Common myeloid progenitor, CD34-positive (primary cell): ENCODE data around the gene ANKRD13A.
"Not testable (repeated sequence)": the region's sequence is repeated elsewhere in the genome, so short reads cannot be mapped to it uniquely, and the experiment has no call there.

Experiments
- CTCF ChIA-PET: fragments of 350-600 bp; sonication (Branson Sonifier 250); formaldehyde crosslinking; loops from one replicate; lab custom pipeline; 2021; ENCODE audit warnings: antibody characterized with exemption; lab: Charles Lee
- POLR2A ChIA-PET: fragments of 350-600 bp; sonication (Branson Sonifier 250); formaldehyde crosslinking; loops from one replicate; lab custom pipeline; 2021; ENCODE audit warnings: antibody characterized with exemption; lab: Charles Lee
- DNase-seq, 3 donors: peaks; one replicate each; pipeline versions ENCODE4 v3.0.0 to v3.0.0-alpha.2; 2013
- H3K27ac ChIP-seq, 2 experiments: 1 replicate in 1 of 2; 2 replicates in 1 of 2; pipeline ENCODE4 v1.7.0; 2013; ENCODE audit warnings: inconsistent platforms in 2 of 2, low read length in 2 of 2, mild to moderate bottlenecking in 2 of 2, low read depth in 1 of 2, moderate library complexity in 1 of 2; ENCODE audit not compliant: severe bottlenecking in 2 of 2, insufficient read depth in 1 of 2, poor library complexity in 1 of 2
- H3K27me3 ChIP-seq, 5 experiments: replicated peaks in 2 of 5; 1 replicate in 3 of 5; 2 replicates in 2 of 5; pipeline versions ENCODE4 v1.6.1 to v1.7.0; 2013; ENCODE audit warnings: low read length in 4 of 5, mild to moderate bottlenecking in 2 of 5, moderate library complexity in 2 of 5, inconsistent platforms in 1 of 5; ENCODE audit not compliant: insufficient read depth in 5 of 5, control insufficient read depth in 4 of 5
- H3K36me3 ChIP-seq, 4 experiments: 1 replicate in 2 of 4; 2 replicates in 2 of 4; pipeline versions ENCODE4 v1.6.1 to v1.7.0; 2013; ENCODE audit warnings: low read length in 3 of 4, control low read depth in 1 of 4, mild to moderate bottlenecking in 1 of 4; ENCODE audit not compliant: control insufficient read depth in 4 of 4, insufficient read depth in 4 of 4
- H3K4me1 ChIP-seq, 4 experiments: 1 replicate in 3 of 4; 2 replicates in 1 of 4; pipeline versions ENCODE4 v1.6.1 to v1.7.1; 2013; ENCODE audit warnings: low read length in 3 of 4, mild to moderate bottlenecking in 3 of 4, control low read depth in 1 of 4, inconsistent platforms in 1 of 4, moderate library complexity in 1 of 4; ENCODE audit not compliant: control insufficient read depth in 4 of 4, insufficient read depth in 4 of 4; ENCODE audit errors: control extremely low read depth in 1 of 4
- H3K4me3 ChIP-seq, 7 experiments: 1 replicate in 4 of 7; 2 replicates in 3 of 7; pipeline versions ENCODE4 v1.5.1 to v1.7.0; 2013; ENCODE audit warnings: mild to moderate bottlenecking in 7 of 7, low read length in 6 of 7, moderate library complexity in 6 of 7, inconsistent platforms in 2 of 7, low read depth in 2 of 7, control low read depth in 1 of 7; ENCODE audit not compliant: insufficient read depth in 4 of 7, control insufficient read depth in 1 of 7; ENCODE audit errors: extremely low read depth in 1 of 7
- H3K9me3 ChIP-seq, 5 experiments: 1 replicate in 4 of 5; 2 replicates in 1 of 5; pipeline versions ENCODE4 v1.6.1 to v1.7.1; 2013; ENCODE audit warnings: low read length in 4 of 5, mild to moderate bottlenecking in 2 of 5, inconsistent platforms in 1 of 5, low read depth in 1 of 5, moderate library complexity in 1 of 5; ENCODE audit not compliant: control insufficient read depth in 4 of 5, insufficient read depth in 2 of 5; ENCODE audit errors: control extremely low read depth in 1 of 5
- WGBS: methylation state at CpG from one replicate; pipeline ENCODE4 v1.1.5; 2013; ENCODE audit not compliant: insufficient coverage; 5-methylcytosine and 5-hydroxymethylcytosine counted together

Gene ANKRD13A

GRCh38 chr12:110002676-110003515 lies 3.7 kb downstream of the ANKRD13A start:
- POLR2A ChIA-PET = interaction anchor here (0.6 to 0.7 kb wide), 2 partner anchors 16 to 76 kb away, joined by 5 read pairs; no protein-coding TSS in a partner anchor
- peaks cover 0 to 3% (median 0%) of the 10 kb centered on the region in 5 experiments for H3K9me3 ChIP-seq
- no peak overlapping the region for H3K4me3 ChIP-seq
- H3K27me3 ChIP-seq = no peaks in the 10 kb centered on the region
- DNase-seq = no peak
- peaks cover 0 to 20% (median 0%) of the 10 kb centered on the region in 4 experiments for H3K36me3 ChIP-seq
- WGBS = 100% methylated on average over 5 of the region's 8 CpGs
- CTCF ChIA-PET = interaction anchor here (0.7 to 1.7 kb wide), 4 partner anchors 10 to 99 kb away, joined by 3 to 4 read pairs (median 3); no protein-coding TSS in a partner anchor
- no peak overlapping the region for H3K27ac ChIP-seq
- peaks cover 13 to 40% (median 27%) of the 10 kb centered on the region in 4 experiments for H3K4me1 ChIP-seq

- no peak overlapping the region for H3K27ac ChIP-seq
- peaks cover 8 to 31% (median 18%) of the 10 kb centered on the region in 4 experiments for H3K4me1 ChIP-seq
- ChIA-PET CTCF (interaction anchor here (0.7 to 1.2 kb wide), 4 partner anchors 9 to 18 kb away, joined by 3 read pairs; no protein-coding TSS in a partner anchor), POLR2A (no interaction called here)
- no peaks in the 10 kb centered on the region for H3K27me3 ChIP-seq
- no peak for DNase-seq
- WGBS = 90% methylated on average over 2 of the region's 4 CpGs
- H3K36me3 ChIP-seq = peaks cover 0 to 20% (median 0%) of the 10 kb centered on the region in 4 experiments
- no peak overlapping the region for H3K4me3 ChIP-seq
- H3K9me3 ChIP-seq = peaks cover 0 to 3% (median 0%) of the 10 kb centered on the region in 5 experiments
Observed at GRCh38 chr12:110004598-110004997, 5.4 kb downstream of the ANKRD13A start.

DNA sequence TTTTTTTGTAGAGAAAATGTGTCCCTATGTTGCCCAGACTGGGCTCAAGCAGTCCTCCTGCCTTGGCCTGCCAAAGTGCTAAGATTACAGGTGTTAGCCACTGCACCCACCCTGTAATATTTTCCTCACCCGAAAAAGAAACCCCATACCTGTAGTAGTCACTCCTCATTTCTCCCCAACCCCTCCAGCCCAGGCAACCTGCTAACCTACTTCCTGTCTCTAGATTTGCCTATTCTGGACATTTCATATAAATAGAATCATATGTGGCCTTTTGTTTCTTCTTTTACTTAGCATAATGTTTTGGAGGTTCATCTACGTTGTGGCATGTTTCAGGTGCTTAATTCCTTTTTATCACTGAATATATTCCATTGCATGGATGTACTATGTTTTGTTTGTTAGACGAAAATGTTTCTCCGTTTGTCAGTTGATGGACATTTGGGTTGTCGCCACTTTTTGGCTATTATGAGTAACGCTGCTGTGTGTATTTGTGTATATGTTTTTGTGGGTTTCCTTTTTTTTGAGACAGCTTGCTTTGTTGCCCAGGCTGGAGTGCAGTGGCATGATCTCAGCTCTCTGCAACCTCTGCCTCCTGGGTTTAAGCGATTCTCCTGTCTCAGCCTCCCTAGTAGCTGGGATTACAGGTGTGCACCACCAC lies 6.2 kb downstream of the ANKRD13A start:
- WGBS = no CpG with 5 or more reads among the region's 7 CpGs
- H3K36me3 ChIP-seq = peaks cover 0 to 20% (median 0%) of the 10 kb centered on the region in 4 experiments
- H3K4me3 ChIP-seq = no peak overlapping the region
- no peaks in the 10 kb centered on the region for H3K27me3 ChIP-seq
- CTCF ChIA-PET = interaction anchor here (0.7 to 0.8 kb wide), 2 partner anchors 8 to 18 kb away, joined by 3 read pairs; no protein-coding TSS in a partner anchor
- no peak overlapping the region for H3K27ac ChIP-seq
- no peak for DNase-seq
- peaks cover under 1 to 25% (median 11%) of the 10 kb centered on the region in 4 experiments for H3K4me1 ChIP-seq
- peaks cover 0 to 3% (median 0%) of the 10 kb centered on the region in 5 experiments for H3K9me3 ChIP-seq
- POLR2A ChIA-PET = no interaction called here

- Histone ChIP-seq H3K9me3 (peaks cover 0 to 3% (median 0%) of the 10 kb centered on the region in 5 experiments), H3K27ac (no peak overlapping the region), H3K36me3 (peaks cover 0 to 20% (median under 1%) of the 10 kb centered on the region in 4 experiments), H3K27me3 (no peaks in the 10 kb centered on the region), H3K4me3 (no peak overlapping the region), H3K4me1 (peaks cover 0 to 22% (median 9%) of the 10 kb centered on the region in 4 experiments)
- no peak for DNase-seq
- ChIA-PET POLR2A (interaction anchor here (0.5 kb wide), 1 partner anchor 276 kb away, joined by 3 read pairs; no protein-coding TSS in a partner anchor), CTCF (interaction anchor here (1.0 kb wide), 1 partner anchor 8 kb away, joined by 3 read pairs; no protein-coding TSS in a partner anchor)
- 96% methylated on average over 2 of the region's 4 CpGs for WGBS
Observed at GRCh38 chr12:110006115-110006514, 6.9 kb downstream of the ANKRD13A start.

DNA sequence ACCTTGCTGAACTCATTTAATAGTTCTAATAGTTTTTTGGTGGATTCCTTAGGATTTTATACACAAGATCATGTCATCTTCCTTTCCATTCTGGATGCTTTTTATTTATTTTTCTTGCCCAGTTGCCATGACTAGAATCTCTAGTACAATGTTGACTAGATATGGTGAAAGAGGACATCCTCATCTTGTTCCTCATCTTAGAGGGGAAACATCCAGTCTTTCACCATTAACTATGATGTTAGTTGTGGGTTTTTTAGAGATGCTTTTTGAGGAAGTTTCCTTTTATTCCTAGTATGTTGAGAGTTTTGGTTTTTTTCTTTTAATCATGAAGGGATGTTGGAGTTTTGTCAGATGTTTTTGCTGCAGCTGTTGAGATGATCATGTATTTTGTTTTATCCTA lies 8.7 kb downstream of the ANKRD13A start:
- CTCF ChIA-PET = no interaction called here
- Histone ChIP-seq H3K27me3 (no peaks in the 10 kb centered on the region), H3K36me3 (peaks cover 2 to 27% (median 4%) of the 10 kb centered on the region in 4 experiments), H3K9me3 (peaks cover 0 to 3% (median 0%) of the 10 kb centered on the region in 5 experiments), H3K4me1 (peaks cover 0 to 20% (median 9%) of the 10 kb centered on the region in 4 experiments), H3K27ac (no peak overlapping the region), H3K4me3 (no peak overlapping the region)
- DNase-seq = peak in 2 of 3 donors; percentile 58 to 65
- POLR2A ChIA-PET = no interaction called here

- CTCF ChIA-PET, H3K27me3 ChIP-seq, H3K4me3 ChIP-seq, H3K9me3 ChIP-seq, H3K27ac ChIP-seq, POLR2A ChIA-PET, DNase-seq: not testable (repeated sequence)
- WGBS = no CpG with 5 or more reads among the region's 15 CpGs
- H3K36me3 ChIP-seq = peaks cover 10 to 28% (median 11%) of the 10 kb centered on the region in 4 experiments
- peaks cover 0 to 20% (median 6%) of the 10 kb centered on the region in 4 experiments for H3K4me1 ChIP-seq
Observed at GRCh38 chr12:110008681-110009398, 9.6 kb downstream of the ANKRD13A start.
